ENCODE results near the gene TUBA8.

GRCh38 chr22:18075101-18075719, 35.4 kb upstream of the TUBA8 start:
- TF ChIP-seq, protein P1, sequence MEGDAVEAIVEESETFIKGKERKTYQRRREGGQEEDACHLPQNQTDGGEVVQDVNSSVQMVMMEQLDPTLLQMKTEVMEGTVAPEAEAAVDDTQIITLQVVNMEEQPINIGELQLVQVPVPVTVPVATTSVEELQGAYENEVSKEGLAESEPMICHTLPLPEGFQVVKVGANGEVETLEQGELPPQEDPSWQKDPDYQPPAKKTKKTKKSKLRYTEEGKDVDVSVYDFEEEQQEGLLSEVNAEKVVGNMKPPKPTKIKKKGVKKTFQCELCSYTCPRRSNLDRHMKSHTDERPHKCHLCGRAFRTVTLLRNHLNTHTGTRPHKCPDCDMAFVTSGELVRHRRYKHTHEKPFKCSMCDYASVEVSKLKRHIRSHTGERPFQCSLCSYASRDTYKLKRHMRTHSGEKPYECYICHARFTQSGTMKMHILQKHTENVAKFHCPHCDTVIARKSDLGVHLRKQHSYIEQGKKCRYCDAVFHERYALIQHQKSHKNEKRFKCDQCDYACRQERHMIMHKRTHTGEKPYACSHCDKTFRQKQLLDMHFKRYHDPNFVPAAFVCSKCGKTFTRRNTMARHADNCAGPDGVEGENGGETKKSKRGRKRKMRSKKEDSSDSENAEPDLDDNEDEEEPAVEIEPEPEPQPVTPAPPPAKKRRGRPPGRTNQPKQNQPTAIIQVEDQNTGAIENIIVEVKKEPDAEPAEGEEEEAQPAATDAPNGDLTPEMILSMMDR (IDR thresholded peaks at IDR 0.05): no peak
- TF ChIP-seq POLR2A (IDR thresholded peaks at IDR 0.05) (no peak), EP300 (IDR thresholded peaks at IDR 0.05) (no peak)

All from ovary (tissue), 3 donors.